Measurements from ENCODE around the gene PDE3B.
"Not testable (repeated sequence)": the region's sequence is repeated elsewhere in the genome, so short reads cannot be mapped to it uniquely, and the experiment has no call there.

The PDE3B gene

GRCh38 chr11:14750911-14751310 is 107.3 kb downstream of the PDE3B start:
- DNase-seq, result no peak

- no peak for DNase-seq
These were observed 108.4 kb downstream of the PDE3B start for GRCh38 chr11:14751975-14752407.

- DNase-seq, result no peak
These were observed 111.5 kb downstream of the PDE3B start for GRCh38 chr11:14755140-14755539.

GRCh38 chr11:14756349-14756748 is 112.7 kb downstream of the PDE3B start:
- DNase-seq, result no peak

- DNase-seq, result not testable (repeated sequence)
These were observed 115.9 kb downstream of the PDE3B start for GRCh38 chr11:14759300-14760012.

GRCh38 chr11:14764179-14764578 is 120.6 kb downstream of the PDE3B start:
- DNase-seq, result no peak

- DNase-seq, result no peak
These were observed 121.2 kb downstream of the PDE3B start for GRCh38 chr11:14764579-14765527.

- DNase-seq, result no peak
These were observed 123.0 kb downstream of the PDE3B start for GRCh38 chr11:14766585-14766984.

- DNase-seq, result no peak
These were observed 125.1 kb downstream of the PDE3B start for GRCh38 chr11:14768526-14769188.

- DNase-seq, result no peak
These were observed 130.2 kb downstream of the PDE3B start for GRCh38 chr11:14773755-14774154.

GRCh38 chr11:14774721-14775120 is 131.1 kb downstream of the PDE3B start:
- DNase-seq, result no peak

GRCh38 chr11:14775897-14776296 is 132.3 kb downstream of the PDE3B start:
- no peak for DNase-seq

- not testable (repeated sequence) for DNase-seq
These were observed 134.9 kb downstream of the PDE3B start for GRCh38 chr11:14778460-14778859.

- DNase-seq, result no peak
These were observed 140.2 kb downstream of the PDE3B start for GRCh38 chr11:14783788-14784187.

GRCh38 chr11:14784230-14784629 is 140.6 kb downstream of the PDE3B start:
- DNase-seq, result no peak

GRCh38 chr11:14789879-14790484 is 146.4 kb downstream of the PDE3B start:
- no peak for DNase-seq

GRCh38 chr11:14793546-14793945 is 149.9 kb downstream of the PDE3B start:
- DNase-seq, result no peak

GRCh38 chr11:14796028-14796427 is 152.4 kb downstream of the PDE3B start:
- DNase-seq, result not testable (repeated sequence)

- no peak for DNase-seq
These were observed 160.2 kb downstream of the PDE3B start for GRCh38 chr11:14803846-14804245.

GRCh38 chr11:14809466-14809865 is 165.9 kb downstream of the PDE3B start:
- DNase-seq, result no peak

- DNase-seq, result no peak
These were observed 169.2 kb downstream of the PDE3B start for GRCh38 chr11:14812757-14813156.

- DNase-seq, result no peak
These were observed 169.9 kb downstream of the PDE3B start for GRCh38 chr11:14813516-14813915.

- no peak for DNase-seq
These were observed 175.2 kb downstream of the PDE3B start for GRCh38 chr11:14818779-14819178.

All from T1000 (cell line).